Measurements from ENCODE around the gene QSOX2.
A peak's percentile ranks its signal among the peaks of the same experiment; 100 is the strongest.

Gene QSOX2

DNA sequence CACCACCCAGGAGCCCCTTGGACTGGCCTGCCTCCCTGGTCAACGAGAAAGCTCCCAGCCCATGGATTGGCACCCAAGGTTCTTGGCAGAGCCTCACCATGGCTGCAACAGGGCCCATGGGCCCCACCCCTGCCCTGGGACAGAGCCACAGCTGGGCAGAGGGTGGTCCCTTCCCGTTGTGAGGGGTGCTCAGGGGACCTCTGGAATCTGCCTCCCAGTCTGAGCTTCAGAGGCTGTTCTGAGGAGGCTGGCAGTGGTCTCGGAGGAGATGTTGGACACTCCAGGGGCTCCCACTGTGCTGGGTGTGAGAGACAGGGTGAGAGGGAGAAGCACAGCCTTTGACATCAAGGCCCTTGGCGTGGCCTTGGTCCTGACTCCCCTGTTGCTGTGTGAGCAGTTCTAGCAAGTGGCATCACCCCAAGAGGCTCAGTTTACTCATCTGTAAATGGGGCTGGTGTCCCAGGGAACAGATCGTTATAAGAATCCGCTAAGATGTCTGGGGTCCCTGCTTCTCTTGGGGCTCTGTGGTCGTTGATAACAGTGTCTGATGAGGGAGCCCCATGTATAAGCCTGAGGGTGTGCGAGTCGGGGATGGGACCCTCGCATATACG, 73.7 kb downstream of the QSOX2 start:
- TF ChIP-seq, protein P1, sequence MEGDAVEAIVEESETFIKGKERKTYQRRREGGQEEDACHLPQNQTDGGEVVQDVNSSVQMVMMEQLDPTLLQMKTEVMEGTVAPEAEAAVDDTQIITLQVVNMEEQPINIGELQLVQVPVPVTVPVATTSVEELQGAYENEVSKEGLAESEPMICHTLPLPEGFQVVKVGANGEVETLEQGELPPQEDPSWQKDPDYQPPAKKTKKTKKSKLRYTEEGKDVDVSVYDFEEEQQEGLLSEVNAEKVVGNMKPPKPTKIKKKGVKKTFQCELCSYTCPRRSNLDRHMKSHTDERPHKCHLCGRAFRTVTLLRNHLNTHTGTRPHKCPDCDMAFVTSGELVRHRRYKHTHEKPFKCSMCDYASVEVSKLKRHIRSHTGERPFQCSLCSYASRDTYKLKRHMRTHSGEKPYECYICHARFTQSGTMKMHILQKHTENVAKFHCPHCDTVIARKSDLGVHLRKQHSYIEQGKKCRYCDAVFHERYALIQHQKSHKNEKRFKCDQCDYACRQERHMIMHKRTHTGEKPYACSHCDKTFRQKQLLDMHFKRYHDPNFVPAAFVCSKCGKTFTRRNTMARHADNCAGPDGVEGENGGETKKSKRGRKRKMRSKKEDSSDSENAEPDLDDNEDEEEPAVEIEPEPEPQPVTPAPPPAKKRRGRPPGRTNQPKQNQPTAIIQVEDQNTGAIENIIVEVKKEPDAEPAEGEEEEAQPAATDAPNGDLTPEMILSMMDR (IDR thresholded peaks at IDR 0.05; ENCODE audit: borderline replicate concordance, insufficient read depth, low read depth, low read length), result no peak
- no peak overlapping the region for H3K4me3 ChIP-seq (ENCODE audit: low read depth, low read length)

DNA sequence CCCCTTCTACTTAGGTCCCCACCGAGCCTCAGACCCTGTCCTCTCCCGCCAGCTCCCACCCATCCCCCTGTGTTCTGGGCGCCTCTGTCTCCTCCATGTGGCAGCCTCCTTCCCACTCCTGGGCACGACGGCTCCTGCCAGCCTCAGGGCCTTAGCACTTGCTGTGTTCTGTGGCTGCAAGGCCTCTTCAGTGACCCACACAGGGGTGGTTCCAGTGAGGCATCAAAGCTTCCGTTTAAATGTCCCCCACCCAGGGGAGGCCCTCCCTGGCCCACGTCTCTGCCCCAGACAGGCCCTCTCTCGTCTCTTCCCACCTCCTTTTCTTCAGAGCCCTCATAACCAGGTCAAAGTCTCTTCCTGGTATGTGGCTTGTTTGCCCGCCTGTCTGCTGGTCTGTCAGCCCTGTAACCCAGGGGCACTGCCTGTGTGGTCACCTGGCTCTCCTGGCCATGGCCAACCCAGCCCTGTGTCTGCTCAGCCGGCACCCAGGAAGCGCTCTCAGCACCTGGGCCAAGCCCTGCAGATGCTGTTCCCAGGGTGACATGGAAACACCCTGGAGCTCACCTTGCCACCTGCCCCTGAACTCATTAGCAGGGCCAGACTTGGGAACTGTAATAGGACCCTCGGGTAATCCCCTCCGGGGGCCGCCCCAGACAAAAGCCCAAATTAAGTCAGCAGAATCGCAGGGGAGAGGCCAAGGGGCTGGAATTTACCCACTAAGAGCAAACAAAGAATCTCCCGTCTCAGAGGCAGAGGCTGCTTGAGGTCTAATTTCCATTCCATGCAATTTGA, 74.4 kb downstream of the QSOX2 start:
- H3K4me3 ChIP-seq (ENCODE audit: low read depth, low read length), result no peak overlapping the region
- TF ChIP-seq, protein P1 (IDR thresholded peaks at IDR 0.05; ENCODE audit: borderline replicate concordance, insufficient read depth, low read depth, low read length), result no peak

DNA sequence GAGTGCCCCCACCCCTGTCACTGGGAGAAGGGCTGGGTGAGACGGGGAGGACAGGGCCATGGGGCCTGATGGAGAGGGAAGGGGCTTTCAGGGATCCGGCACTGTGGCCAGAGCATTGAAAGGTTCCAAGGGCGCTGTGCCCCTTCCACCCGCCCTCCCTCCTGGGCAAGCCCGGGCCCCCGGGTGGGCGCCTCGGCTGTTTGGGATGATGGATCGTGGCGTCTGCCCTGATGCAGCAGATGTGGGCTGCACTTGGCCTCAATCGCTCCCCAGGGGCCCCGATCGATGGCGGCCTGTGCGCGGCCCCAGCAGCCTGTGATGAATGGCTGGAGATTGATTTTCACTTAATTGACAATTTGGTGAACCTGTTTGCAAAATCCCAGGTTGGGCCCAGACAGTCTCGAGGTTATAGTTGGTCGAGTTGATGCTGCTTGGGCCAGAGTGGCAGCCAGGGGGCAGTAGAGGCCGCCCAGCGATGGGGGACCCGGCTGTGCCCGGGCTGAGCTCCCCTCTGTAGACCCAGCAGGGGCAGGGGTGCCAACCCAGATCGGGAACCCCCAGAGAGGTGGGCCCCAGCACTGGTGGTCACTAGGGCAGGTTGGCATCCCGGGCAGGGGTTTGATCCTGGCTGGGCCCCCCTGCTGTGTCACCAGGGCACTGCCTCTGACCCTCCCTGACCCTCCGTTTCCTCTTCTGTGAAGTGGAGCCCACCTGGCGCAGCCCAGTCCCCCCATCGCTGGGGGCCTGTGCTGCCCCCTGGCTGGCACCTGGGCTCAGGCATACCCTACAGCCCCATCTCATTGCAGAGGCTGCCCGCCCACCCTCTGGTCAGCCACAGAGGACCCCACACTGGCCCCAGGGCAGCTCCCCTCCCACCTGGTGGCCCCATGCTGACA, 75.4 kb downstream of the QSOX2 start:
- TF ChIP-seq, protein P1 (IDR thresholded peaks at IDR 0.05; ENCODE audit: borderline replicate concordance, insufficient read depth, low read depth, low read length), result peak; percentile 85
- H3K4me3 ChIP-seq (ENCODE audit: low read depth, low read length), result no peak overlapping the region

DNA sequence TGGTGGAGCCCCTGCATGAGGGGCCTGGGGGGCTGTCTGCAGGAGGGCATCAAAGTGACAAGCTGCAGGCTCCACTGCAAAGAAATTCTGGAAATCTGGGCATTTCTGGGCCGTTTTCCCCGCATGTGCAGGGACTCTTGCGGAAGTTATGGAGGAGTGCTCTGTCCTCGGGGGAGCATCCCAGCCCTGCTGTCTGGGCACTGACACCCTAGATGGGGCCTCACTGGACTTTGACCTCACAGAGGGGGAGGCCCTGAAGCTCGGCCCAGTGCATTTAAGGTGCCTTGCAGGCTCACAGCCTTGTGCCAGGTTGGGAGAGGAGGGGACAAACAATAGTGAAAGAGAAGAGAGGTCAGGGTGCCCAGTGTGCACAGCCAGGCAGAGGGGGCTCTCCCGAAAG, 76.1 kb downstream of the QSOX2 start:
- TF ChIP-seq, protein P1 (IDR thresholded peaks at IDR 0.05; ENCODE audit: borderline replicate concordance, insufficient read depth, low read depth, low read length), result no peak
- H3K4me3 ChIP-seq (ENCODE audit: low read depth, low read length), result no peak overlapping the region

DNA sequence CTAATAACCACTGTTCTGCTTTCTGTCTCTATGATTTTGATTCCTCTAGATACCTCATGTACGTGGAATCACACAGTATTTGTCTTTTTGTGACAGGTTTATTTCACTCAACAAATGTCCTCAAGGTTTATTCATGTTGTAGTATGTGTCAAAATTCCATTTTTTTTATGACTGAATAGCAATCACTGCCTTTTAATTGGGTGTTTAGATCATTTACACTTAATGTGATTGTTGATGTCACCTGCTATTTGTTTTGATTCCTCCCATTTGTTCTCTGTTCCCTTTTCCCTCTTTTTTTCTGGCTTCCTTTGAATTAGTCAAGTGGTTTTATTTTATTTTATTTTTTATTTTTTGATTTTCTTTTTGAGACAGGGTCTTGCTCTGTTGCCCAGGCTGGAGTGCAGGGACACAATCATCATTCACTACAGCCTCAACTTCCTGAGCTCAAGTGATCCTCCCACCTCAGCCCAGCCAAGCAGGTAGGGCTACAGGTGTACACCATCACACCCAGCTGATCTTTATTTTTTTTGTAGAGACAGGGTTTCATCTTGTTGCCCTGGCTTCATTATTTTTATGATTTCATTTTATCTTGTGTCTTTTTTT, 82.3 kb downstream of the QSOX2 start:
- TF ChIP-seq, protein P1 (IDR thresholded peaks at IDR 0.05; ENCODE audit: borderline replicate concordance, insufficient read depth, low read depth, low read length), result no peak
- H3K4me3 ChIP-seq (ENCODE audit: low read depth, low read length), result no peak overlapping the region

DNA sequence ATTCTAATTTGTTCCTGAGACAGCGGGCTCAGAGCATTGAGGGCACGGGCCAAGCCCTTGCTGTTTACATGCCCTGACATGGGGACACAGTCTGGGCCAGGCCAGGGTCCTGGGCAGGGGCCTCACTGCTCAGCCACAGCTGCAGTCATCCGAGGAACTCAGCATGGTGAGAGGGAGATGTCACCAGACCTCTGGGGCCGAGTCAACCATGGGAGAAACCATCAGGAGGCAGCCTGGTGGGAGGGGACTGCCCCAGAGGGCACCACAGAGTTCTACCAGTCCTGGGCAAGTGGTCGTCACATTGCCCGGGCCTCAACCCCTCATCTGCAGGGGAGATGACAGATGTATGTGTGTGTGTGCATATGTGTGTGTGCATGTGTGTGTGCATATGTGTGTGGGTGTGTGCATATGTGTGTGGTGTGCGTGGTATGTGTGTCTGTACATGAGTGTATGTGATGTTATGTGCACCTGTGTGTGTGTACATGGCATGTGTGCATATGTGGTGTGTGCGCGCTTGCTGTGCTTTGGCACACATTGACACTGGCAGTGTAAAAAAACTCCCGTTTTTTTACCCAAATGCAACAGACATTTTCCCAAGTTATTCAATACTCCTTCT, 84.5 kb downstream of the QSOX2 start:
- H3K4me3 ChIP-seq (ENCODE audit: low read depth, low read length), result no peak overlapping the region
- TF ChIP-seq, protein P1 (IDR thresholded peaks at IDR 0.05; ENCODE audit: borderline replicate concordance, insufficient read depth, low read depth, low read length), result no peak

Data from GM12875 (cell line).